ENCODE measurements around the gene SLC9A4.

SLC9A4 gene

GRCh38 chr2:102581911-102582310 lies 108.9 kb downstream of the SLC9A4 start:
- Histone ChIP-seq H3K4me3 (ENCODE audit: insufficient read depth, low read depth, low read length) (no peak overlapping the region), H3K27me3 (ENCODE audit: control insufficient read depth, insufficient read depth, low read length, poor library complexity, severe bottlenecking) (no peaks in the 10 kb centered on the region), H3K4me1 (ENCODE audit: control insufficient read depth, insufficient read depth, low read length) (peaks cover 6% of the 10 kb centered on the region), H3K9me3 (ENCODE audit: control insufficient read depth, low read length) (no peaks in the 10 kb centered on the region), H3K27ac (ENCODE audit: insufficient read depth, low read depth, low read length, poor library complexity, severe bottlenecking) (no peak overlapping the region), H3K36me3 (ENCODE audit: control insufficient read depth, insufficient read depth, low read length) (no peaks in the 10 kb centered on the region)

- Histone ChIP-seq H3K36me3 (ENCODE audit: control insufficient read depth, insufficient read depth, low read length) (no peaks in the 10 kb centered on the region), H3K9me3 (ENCODE audit: control insufficient read depth, low read length) (no peaks in the 10 kb centered on the region), H3K27ac (ENCODE audit: insufficient read depth, low read depth, low read length, poor library complexity, severe bottlenecking) (no peak overlapping the region), H3K4me3 (ENCODE audit: insufficient read depth, low read depth, low read length) (no peak overlapping the region), H3K27me3 (ENCODE audit: control insufficient read depth, insufficient read depth, low read length, poor library complexity, severe bottlenecking) (no peaks in the 10 kb centered on the region), H3K4me1 (ENCODE audit: control insufficient read depth, insufficient read depth, low read length) (peaks cover 6% of the 10 kb centered on the region)
- 100% methylated on average over 1 of the region's 2 CpGs; no CpG with 5 or more reads in 1 of the 2 experiments for WGBS, 2 experiments
These were observed 109.8 kb downstream of the SLC9A4 start for GRCh38 chr2:102582845-102583244.
